AG04449 (cell line): ENCODE data around the gene ACO2.

Source experiments
- CTCF ChIA-PET: fragments of 350-600 bp; formaldehyde crosslinking; extraction: SDS; loops from one replicate; lab custom pipeline; 2021; ENCODE audit warnings: antibody characterized with exemption; lab: Yijun Ruan, JAX
- POLR2A ChIA-PET: fragments of 400-600, 350-600 bp; formaldehyde crosslinking; extraction: SDS; loops from one replicate; lab custom pipeline; 2020; ENCODE audit warnings: antibody characterized with exemption, inconsistent platforms; lab: Yijun Ruan, JAX
- DNase-seq: peaks from one replicate; pipeline ENCODE4 v3.0.0-alpha.2; 2010; ENCODE audit warnings: low read depth, low spot score
- H3K4me3 ChIP-seq: 2 replicates; pipeline ENCODE4 v1.5.1; 2011; ENCODE audit warnings: low read depth, mild to moderate bottlenecking, control low read depth, low read length
- TF ChIP-seq, protein P1 (sequence below): IDR thresholded peaks from one replicate; pipeline ENCODE4 v1.5.1; 2011; ENCODE audit warnings: mild to moderate bottlenecking, moderate library complexity, low read length, control low read depth, inconsistent platforms; ENCODE audit not compliant: insufficient read depth; ENCODE audit errors: missing control alignments

Gene ACO2

DNA sequence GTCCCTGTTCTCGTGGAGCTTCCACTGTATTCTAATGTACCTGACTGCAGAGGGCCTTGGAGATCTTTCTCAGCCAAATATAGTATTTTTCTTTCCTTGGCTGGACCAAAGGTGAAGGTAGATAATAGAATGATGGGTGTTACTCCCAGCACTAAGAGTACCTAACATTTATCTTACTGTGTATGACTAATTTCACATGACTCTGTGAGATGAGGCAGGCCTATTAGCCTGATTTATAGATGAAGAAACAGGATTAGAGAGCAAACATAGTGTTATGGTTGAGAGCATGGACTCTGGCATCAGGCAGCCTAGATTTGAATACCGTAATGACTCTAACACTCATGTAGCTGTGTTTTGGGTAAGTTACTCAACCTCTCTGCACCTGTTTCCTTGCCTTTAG is 2.7 kb downstream of the ACO2 start:
- no peak for DNase-seq
- TF ChIP-seq, protein P1, sequence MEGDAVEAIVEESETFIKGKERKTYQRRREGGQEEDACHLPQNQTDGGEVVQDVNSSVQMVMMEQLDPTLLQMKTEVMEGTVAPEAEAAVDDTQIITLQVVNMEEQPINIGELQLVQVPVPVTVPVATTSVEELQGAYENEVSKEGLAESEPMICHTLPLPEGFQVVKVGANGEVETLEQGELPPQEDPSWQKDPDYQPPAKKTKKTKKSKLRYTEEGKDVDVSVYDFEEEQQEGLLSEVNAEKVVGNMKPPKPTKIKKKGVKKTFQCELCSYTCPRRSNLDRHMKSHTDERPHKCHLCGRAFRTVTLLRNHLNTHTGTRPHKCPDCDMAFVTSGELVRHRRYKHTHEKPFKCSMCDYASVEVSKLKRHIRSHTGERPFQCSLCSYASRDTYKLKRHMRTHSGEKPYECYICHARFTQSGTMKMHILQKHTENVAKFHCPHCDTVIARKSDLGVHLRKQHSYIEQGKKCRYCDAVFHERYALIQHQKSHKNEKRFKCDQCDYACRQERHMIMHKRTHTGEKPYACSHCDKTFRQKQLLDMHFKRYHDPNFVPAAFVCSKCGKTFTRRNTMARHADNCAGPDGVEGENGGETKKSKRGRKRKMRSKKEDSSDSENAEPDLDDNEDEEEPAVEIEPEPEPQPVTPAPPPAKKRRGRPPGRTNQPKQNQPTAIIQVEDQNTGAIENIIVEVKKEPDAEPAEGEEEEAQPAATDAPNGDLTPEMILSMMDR, result no peak
- H3K4me3 ChIP-seq, result no peak overlapping the region
- POLR2A ChIA-PET, result no interaction called here
- CTCF ChIA-PET, result interaction anchor here (0.7 to 2.3 kb wide), 2 partner anchors 11 to 68 kb away, joined by 3 to 8 read pairs; no protein-coding TSS in a partner anchor

DNA sequence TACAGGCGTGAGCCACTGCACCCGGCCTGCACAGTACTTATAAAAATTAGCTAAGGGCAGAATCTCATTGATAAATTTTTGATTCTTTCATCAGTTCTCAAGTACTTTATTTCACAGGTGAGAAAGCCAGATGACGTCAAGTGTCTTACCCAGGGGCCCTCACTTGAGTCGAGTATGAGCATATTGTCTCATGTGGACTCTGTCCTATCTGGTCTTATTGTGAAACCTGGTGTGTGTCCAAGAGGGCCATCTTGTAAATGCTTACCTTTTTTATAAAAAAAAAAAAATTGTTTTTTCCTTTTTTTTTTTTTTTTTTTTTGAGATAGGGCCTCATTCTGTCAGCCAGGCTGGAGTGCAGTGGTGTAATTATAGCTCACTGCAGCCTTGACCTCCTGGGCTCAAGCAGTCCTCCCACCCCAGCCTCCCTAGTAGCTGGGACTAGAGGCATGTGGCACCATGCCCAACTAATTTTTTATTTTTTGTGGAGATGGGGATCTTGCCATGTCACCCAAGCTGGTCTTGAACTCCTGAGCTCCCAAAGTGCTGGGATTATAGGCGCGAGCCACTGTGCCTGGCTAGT is 6.0 kb downstream of the ACO2 start:
- TF ChIP-seq, protein P1, result no peak
- no peak for DNase-seq
- ChIA-PET POLR2A (interaction anchor here (0.6 to 0.7 kb wide), 2 partner anchors 115 to 433 kb away, joined by 3 to 4 read pairs; partner anchors contain the start of gene PMM1), CTCF (no interaction called here)
- H3K4me3 ChIP-seq, result no peak overlapping the region

DNA sequence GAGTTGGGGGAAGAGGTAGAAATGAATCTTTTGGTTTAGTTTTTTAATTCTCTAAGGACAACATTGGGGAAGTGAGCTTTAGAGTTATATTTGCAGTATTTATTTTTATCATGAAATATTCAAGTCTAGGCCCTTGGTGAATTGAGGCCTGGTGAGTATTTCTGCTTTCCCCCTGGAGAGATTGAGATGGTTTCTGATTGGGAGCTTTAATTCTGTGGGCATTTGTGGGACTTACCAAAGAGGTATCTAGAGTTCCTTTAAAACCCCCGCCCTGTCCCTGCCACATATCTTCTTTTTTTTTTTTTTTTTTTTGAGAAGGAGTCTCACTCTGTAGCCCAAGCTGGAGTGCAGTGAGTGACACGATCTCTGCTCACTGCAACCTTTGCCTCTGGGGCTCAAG is 9.6 kb downstream of the ACO2 start:
- no peak for DNase-seq
- no peak overlapping the region for H3K4me3 ChIP-seq
- ChIA-PET POLR2A (interaction anchor here (1.4 to 2.3 kb wide), 2 partner anchors 10 to 32 kb away, joined by 3 to 8 read pairs; partner anchors contain the start of genes ACO2, PHF5A and TOB2), CTCF (interaction anchor here (1.1 to 3.8 kb wide), 3 partner anchors 35 to 75 kb away, joined by 3 to 21 read pairs (median 8); no protein-coding TSS in a partner anchor)
- TF ChIP-seq, protein P1, result no peak

DNA sequence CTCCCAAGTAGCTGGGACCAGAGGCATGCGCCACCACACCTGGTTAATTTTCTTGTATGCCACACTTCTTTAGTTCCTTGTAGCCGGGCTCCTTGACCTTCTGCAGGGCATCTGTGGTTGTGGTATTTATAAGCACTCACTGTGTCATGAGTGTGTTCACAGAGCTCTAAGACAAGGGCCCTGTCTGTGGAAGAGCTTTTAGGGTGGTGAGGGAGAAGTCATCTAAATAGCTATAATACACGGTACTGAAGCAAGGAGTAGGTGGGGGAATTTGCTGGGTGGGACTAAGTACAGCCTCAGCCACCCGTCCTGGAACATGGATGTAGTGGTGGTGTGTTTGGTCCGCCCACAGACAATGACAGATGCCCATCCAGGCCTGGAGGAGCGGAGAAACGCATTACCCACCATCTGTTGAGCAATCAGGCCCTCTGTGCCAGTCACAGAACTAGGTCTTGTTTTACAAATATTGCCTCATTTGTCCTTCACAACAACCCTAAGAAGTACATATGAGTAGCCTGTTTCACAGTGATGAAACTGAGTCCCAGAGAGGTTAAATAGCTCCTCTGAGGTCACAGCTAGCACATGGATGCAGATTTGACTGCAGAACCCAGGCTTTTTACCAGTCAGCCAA is 10.1 kb downstream of the ACO2 start:
- ChIA-PET CTCF (interaction anchor here (1.1 to 3.8 kb wide), 5 partner anchors 10 to 118 kb away, joined by 3 to 21 read pairs (median 4); no protein-coding TSS in a partner anchor), POLR2A (interaction anchor here (1.4 to 2.3 kb wide), 2 partner anchors 10 to 32 kb away, joined by 3 to 8 read pairs; partner anchors contain the start of genes ACO2, PHF5A and TOB2)
- TF ChIP-seq, protein P1, result no peak
- H3K4me3 ChIP-seq, result no peak overlapping the region
- DNase-seq, result no peak

DNA sequence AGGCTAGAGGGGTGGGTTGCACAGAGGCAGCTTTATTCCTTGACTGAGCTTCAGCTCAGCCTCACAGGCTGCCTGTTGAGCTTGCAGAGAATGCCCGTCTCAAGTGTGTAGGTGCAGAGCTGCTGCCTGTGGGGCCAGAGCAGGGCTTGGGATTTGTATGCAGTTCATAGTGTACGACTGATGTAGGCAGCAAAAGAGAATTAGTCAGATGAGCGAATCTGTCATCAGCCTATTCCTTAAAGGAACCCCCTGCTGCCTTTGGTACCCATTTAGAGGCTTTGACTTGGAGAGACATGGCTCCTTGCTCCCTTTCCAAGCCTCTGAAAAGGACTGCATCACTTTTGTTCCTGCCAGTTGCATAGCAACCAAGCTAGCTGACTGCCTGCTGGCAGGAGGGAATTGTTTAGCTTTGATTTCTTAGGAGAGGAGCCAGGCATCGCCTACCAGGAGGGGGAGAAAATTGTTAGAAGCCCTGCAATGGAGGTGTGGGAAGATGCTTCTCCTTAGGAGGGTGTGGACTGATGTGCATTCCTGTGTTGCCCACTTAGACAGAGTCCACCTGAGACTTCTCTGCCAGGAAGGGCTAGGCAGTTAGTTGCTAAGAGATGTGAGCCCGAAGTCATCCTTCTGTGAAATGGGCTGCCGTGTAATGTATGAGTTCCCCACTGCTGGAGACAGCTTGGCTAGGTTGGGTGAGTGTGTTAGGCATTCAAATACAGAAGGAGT is 10.9 kb downstream of the ACO2 start:
- POLR2A ChIA-PET, result interaction anchor here (1.1 to 1.4 kb wide), 3 partner anchors 11 to 33 kb away, joined by 3 to 6 read pairs (median 6); partner anchors contain the start of genes ACO2, PHF5A and TOB2
- TF ChIP-seq, protein P1, result peak; percentile 4
- no peak for DNase-seq
- H3K4me3 ChIP-seq, result no peak overlapping the region
- CTCF ChIA-PET, result interaction anchor here (0.7 to 3.8 kb wide), 6 partner anchors 9 to 117 kb away, joined by 3 to 21 read pairs (median 4); no protein-coding TSS in a partner anchor

DNA sequence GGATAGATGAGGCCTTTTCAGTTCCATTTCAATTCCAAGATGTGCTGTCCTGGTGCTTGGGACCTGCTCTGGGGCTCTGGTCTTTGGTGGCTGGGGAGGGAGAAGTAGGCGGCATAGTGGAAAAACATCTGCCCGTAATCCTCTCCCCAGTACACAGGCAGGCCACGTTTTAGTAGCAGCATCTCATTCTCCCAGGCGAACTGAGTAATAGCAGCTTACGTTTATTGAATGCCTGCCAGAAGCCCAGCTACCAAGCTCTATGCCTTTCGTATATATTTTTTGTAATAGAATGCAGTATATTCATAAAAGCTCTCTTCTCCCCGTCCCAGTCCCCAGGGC is 11.4 kb downstream of the ACO2 start:
- POLR2A ChIA-PET, result interaction anchor here (0.9 to 1.1 kb wide), 3 partner anchors 12 to 34 kb away, joined by 3 to 6 read pairs (median 6); partner anchors contain the start of genes ACO2, PHF5A and TOB2
- TF ChIP-seq, protein P1, result no peak
- DNase-seq, result peak; percentile 67
- H3K4me3 ChIP-seq, result no peak overlapping the region
- CTCF ChIA-PET, result interaction anchor here (0.6 to 2.6 kb wide), 8 partner anchors 11 to 116 kb away, joined by 3 to 15 read pairs (median 4); no protein-coding TSS in a partner anchor
